ENCODE measurements around the gene SEBOX. TPM values are rescaled to one million over a fixed set of nuclear protein-coding genes. Genes with fewer than 3 reads are reported as not detected.

The SEBOX gene, protein sequence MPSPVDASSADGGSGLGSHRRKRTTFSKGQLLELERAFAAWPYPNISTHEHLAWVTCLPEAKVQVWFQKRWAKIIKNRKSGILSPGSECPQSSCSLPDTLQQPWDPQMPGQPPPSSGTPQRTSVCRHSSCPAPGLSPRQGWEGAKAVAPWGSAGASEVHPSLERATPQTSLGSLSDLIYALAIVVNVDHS
- not detected in 2 replicates for total RNA-seq
- total RNA-seq (2013) = not detected
- polyA plus RNA-seq = not detected in 2 replicates
- not detected in 2 replicates for polyA minus RNA-seq

DNA sequence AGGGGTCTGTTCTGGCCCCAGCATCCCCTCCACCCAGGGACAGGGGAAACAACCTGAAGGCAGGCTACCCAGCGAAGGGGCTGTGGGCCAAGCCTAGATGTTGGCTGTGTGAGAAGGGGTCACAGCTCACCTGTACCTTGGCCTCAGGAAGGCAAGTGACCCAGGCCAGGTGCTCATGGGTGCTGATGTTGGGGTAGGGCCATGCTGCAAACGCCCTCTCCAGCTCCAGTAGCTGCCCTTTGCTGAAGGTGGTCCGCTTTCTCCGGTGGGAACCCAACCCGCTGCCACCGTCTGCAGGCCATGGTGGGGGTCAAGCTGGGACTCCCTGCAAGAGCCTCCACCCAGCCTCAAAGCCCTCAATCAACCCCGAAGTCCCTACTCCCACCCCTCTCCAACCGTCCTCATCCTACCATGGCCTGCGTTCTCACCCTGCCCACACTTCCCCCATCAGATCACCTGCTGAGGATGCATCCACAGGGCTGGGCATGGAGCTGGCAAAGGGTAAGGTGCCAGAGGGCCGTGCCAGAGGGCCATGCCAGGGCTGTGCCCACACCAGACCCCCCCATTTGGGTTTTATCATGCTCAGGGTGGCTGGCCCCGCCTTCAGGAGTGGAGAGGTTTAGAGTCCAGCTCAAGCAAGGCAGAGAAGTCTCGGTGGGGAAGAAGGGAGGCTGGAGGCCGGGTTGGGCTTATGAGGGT lies at the start of gene SEBOX:
Gene SEBOX (minus strand): TSS at position 535 of the 699 bp plus-strand sequence. CDS start 48 bp downstream, at position 487.
- ChIA-PET CTCF (interaction anchor here (0.7 kb wide), 1 partner anchor 252 kb away, joined by 3 read pairs; no protein-coding TSS in a partner anchor), POLR2A (no interaction called here)
- Mint-ChIP-seq H3K4me3 (no peak within 1 kb of the TSS), H3K27ac (no peak within 1 kb of the TSS), H3K4me1 (no peaks in the 10 kb centered on the region), H3K9me3 (ENCODE audit: insufficient read depth) (no peaks in the 10 kb centered on the region), H3K27me3 (no peaks in the 10 kb centered on the region)
- ATAC-seq (ENCODE audit: low read depth) (no peak), DNase-seq (no peak)
- no peak for TF ChIP-seq EZH2 (IDR thresholded peaks at IDR 0.05; ENCODE audit: borderline replicate concordance, insufficient read depth, low read depth, low read length, poor library complexity, severe bottlenecking)
- TF ChIP-seq, protein P1, sequence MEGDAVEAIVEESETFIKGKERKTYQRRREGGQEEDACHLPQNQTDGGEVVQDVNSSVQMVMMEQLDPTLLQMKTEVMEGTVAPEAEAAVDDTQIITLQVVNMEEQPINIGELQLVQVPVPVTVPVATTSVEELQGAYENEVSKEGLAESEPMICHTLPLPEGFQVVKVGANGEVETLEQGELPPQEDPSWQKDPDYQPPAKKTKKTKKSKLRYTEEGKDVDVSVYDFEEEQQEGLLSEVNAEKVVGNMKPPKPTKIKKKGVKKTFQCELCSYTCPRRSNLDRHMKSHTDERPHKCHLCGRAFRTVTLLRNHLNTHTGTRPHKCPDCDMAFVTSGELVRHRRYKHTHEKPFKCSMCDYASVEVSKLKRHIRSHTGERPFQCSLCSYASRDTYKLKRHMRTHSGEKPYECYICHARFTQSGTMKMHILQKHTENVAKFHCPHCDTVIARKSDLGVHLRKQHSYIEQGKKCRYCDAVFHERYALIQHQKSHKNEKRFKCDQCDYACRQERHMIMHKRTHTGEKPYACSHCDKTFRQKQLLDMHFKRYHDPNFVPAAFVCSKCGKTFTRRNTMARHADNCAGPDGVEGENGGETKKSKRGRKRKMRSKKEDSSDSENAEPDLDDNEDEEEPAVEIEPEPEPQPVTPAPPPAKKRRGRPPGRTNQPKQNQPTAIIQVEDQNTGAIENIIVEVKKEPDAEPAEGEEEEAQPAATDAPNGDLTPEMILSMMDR (IDR thresholded peaks at IDR 0.05) = no peak
- Histone ChIP-seq H3K79me2 (ENCODE audit: control insufficient read depth, insufficient read depth, low read length) (no peaks in the 10 kb centered on the region), H3K27ac (ENCODE audit: low read length in 2 of 2) (no peak within 1 kb of the TSS), H3K4me2 (replicated peaks; ENCODE audit: low read depth, low read length, poor library complexity, severe bottlenecking) (no peak within 1 kb of the TSS), H3K4me1 (ENCODE audit: control insufficient read depth in 2 of 2, insufficient read depth in 2 of 2, low read length in 2 of 2) (no peaks in the 10 kb centered on the region), H2AFZ (ENCODE audit: insufficient read depth, low read depth, low read length, poor library complexity, severe bottlenecking) (no peak within 1 kb of the TSS), H3K9me3 (ENCODE audit: control extremely low read depth in 1 of 3, control insufficient read depth in 2 of 3, insufficient read depth in 1 of 3, low read length in 2 of 3) (no peaks in the 10 kb centered on the region), H4K20me1 (ENCODE audit: control insufficient read depth, insufficient read depth, low read length, poor library complexity, severe bottlenecking) (peaks cover 12% of the 10 kb centered on the region), H3K36me3 (replicated peaks in 1 of 2; ENCODE audit: control extremely low read depth in 1 of 2, control insufficient read depth in 1 of 2, extremely low read depth in 1 of 2, insufficient read depth in 2 of 2, low read length in 1 of 2) (peaks cover 0 to 49% of the 10 kb centered on the region in 2 experiments), H3K9ac (ENCODE audit: low read length) (no peak within 1 kb of the TSS), H3K27me3 (replicated peaks in 1 of 4; ENCODE audit: control extremely low read depth in 1 of 4, control insufficient read depth in 3 of 4, insufficient read depth in 4 of 4, low read length in 3 of 4) (no peaks in the 10 kb centered on the region), H3K4me3 (ENCODE audit: control extremely low read depth in 1 of 5, extremely low read depth in 1 of 5, insufficient read depth in 1 of 5, low read depth in 2 of 5, low read length in 4 of 5) (no peak within 1 kb of the TSS)
- intact Hi-C loops (cut with micrococcal nuclease) = no loop called here
- 96% methylated on average over 8 of the region's 13 CpGs for WGBS (ENCODE audit: insufficient coverage)

DNA sequence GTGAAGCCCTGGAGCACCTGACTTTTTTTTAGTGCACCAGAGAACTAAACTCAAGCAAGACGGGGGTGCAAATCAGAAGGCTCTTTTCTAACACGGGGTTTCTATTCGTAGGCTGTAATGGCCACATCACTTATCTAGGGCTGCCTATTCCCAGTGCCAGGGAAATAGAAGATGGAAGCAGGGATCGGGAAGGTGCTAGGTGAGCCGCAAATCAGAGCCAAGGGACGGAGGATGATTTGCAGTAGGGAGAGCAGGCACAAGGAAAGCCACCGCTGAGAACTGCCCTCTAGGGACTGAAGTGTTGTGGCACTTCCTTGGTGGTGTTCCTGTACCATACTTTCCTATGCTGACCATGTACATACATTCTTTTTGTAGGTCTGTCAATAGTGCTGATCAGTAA lies 48.8 kb upstream of the SEBOX start:
- CTCF ChIA-PET = interaction anchor here (0.6 to 1.1 kb wide), 2 partner anchors 11 to 194 kb away, joined by 3 to 4 read pairs; no protein-coding TSS in a partner anchor
- Histone ChIP-seq H3K27ac (ENCODE audit: low read length in 2 of 2) (no peak overlapping the region), H3K9me3 (ENCODE audit: control extremely low read depth in 1 of 3, control insufficient read depth in 2 of 3, insufficient read depth in 1 of 3, low read length in 2 of 3) (no peaks in the 10 kb centered on the region), H3K27me3 (replicated peaks in 1 of 4; ENCODE audit: control extremely low read depth in 1 of 4, control insufficient read depth in 3 of 4, insufficient read depth in 4 of 4, low read length in 3 of 4) (peaks cover 0 to 3% (median 0%) of the 10 kb centered on the region in 4 experiments), H3K9ac (ENCODE audit: low read length) (no peak overlapping the region), H3K4me3 (ENCODE audit: control extremely low read depth in 1 of 5, extremely low read depth in 1 of 5, insufficient read depth in 1 of 5, low read depth in 2 of 5, low read length in 4 of 5) (no peak overlapping the region), H2AFZ (ENCODE audit: insufficient read depth, low read depth, low read length, poor library complexity, severe bottlenecking) (no peak overlapping the region), H3K4me2 (replicated peaks; ENCODE audit: low read depth, low read length, poor library complexity, severe bottlenecking) (no peak overlapping the region), H4K20me1 (ENCODE audit: control insufficient read depth, insufficient read depth, low read length, poor library complexity, severe bottlenecking) (no peaks in the 10 kb centered on the region), H3K36me3 (replicated peaks in 1 of 2; ENCODE audit: control extremely low read depth in 1 of 2, control insufficient read depth in 1 of 2, extremely low read depth in 1 of 2, insufficient read depth in 2 of 2, low read length in 1 of 2) (no peaks in the 10 kb centered on the region), H3K79me2 (ENCODE audit: control insufficient read depth, insufficient read depth, low read length) (no peaks in the 10 kb centered on the region), H3K4me1 (ENCODE audit: control insufficient read depth in 2 of 2, insufficient read depth in 2 of 2, low read length in 2 of 2) (peaks cover 4% of the 10 kb centered on the region in 2 donors)
- Mint-ChIP-seq H3K4me3 (no peak overlapping the region), H3K27ac (no peak overlapping the region), H3K9me3 (ENCODE audit: insufficient read depth) (no peaks in the 10 kb centered on the region), H3K27me3 (peaks cover 15% of the 10 kb centered on the region), H3K4me1 (peaks cover 5% of the 10 kb centered on the region)
- intact Hi-C loops (cut with micrococcal nuclease) = no loop called here
- ATAC-seq (ENCODE audit: low read depth) = no peak
- DNase-seq = no peak
- 76% methylated on average over 7 of the region's 7 CpGs for WGBS (ENCODE audit: insufficient coverage)
- TF ChIP-seq, protein P1 (IDR thresholded peaks at IDR 0.05) = no peak
- no peak for TF ChIP-seq EZH2 (IDR thresholded peaks at IDR 0.05; ENCODE audit: borderline replicate concordance, insufficient read depth, low read depth, low read length, poor library complexity, severe bottlenecking)
- POLR2A ChIA-PET = no interaction called here

All from B cell (primary cell).